ENCODE results near the gene CDH5. TPM values are rescaled to one million over a fixed set of nuclear protein-coding genes. Genes with fewer than 3 reads are reported as not detected.

The CDH5 gene
- total RNA-seq, 1 donor from 2014 or later, result 9.6 TPM

- no peak for DNase-seq
- H3K4me1 Mint-ChIP-seq (ENCODE audit: low read depth, unreplicated experiment), result peaks cover 6% of the 10 kb centered on the region
- no peak overlapping the region for H3K27ac Mint-ChIP-seq (ENCODE audit: unreplicated experiment)
- peaks cover 15% of the 10 kb centered on the region for H3K27me3 Mint-ChIP-seq (ENCODE audit: unreplicated experiment)
- no peaks in the 10 kb centered on the region for H3K36me3 Mint-ChIP-seq (ENCODE audit: unreplicated experiment)
- no peak for TF ChIP-seq CTCF (IDR thresholded peaks at IDR 0.05; ENCODE audit: partially characterized antibody, unreplicated experiment)
- no peak overlapping the region for H3K4me3 Mint-ChIP-seq (ENCODE audit: unreplicated experiment)
- peaks cover 7% of the 10 kb centered on the region for H3K9me3 Mint-ChIP-seq (ENCODE audit: unreplicated experiment)
These were observed 63.7 kb downstream of the CDH5 start for GRCh38 chr16:66430214-66430613.

GRCh38 chr16:66431760-66432159, 65.3 kb downstream of the CDH5 start:
- H3K27me3 Mint-ChIP-seq (ENCODE audit: unreplicated experiment), result peaks cover 14% of the 10 kb centered on the region
- no peak overlapping the region for H3K27ac Mint-ChIP-seq (ENCODE audit: unreplicated experiment)
- peaks cover 6% of the 10 kb centered on the region for H3K4me1 Mint-ChIP-seq (ENCODE audit: low read depth, unreplicated experiment)
- TF ChIP-seq CTCF (IDR thresholded peaks at IDR 0.05; ENCODE audit: partially characterized antibody, unreplicated experiment), result no peak
- no peak overlapping the region for H3K4me3 Mint-ChIP-seq (ENCODE audit: unreplicated experiment)
- no peaks in the 10 kb centered on the region for H3K36me3 Mint-ChIP-seq (ENCODE audit: unreplicated experiment)
- peaks cover 5% of the 10 kb centered on the region for H3K9me3 Mint-ChIP-seq (ENCODE audit: unreplicated experiment)
- DNase-seq, result no peak

- Mint-ChIP-seq H3K4me1 (ENCODE audit: low read depth, unreplicated experiment) (peaks cover 6% of the 10 kb centered on the region), H3K27ac (ENCODE audit: unreplicated experiment) (no peak overlapping the region)
These were observed 65.9 kb downstream of the CDH5 start for GRCh38 chr16:66432429-66432828.

GRCh38 chr16:66434619-66435430, 68.3 kb downstream of the CDH5 start:
- H3K9me3 Mint-ChIP-seq (ENCODE audit: unreplicated experiment), result peaks cover 6% of the 10 kb centered on the region
- no peaks in the 10 kb centered on the region for H3K4me1 Mint-ChIP-seq (ENCODE audit: low read depth, unreplicated experiment)
- TF ChIP-seq CTCF (IDR thresholded peaks at IDR 0.05; ENCODE audit: partially characterized antibody, unreplicated experiment), result no peak
- H3K36me3 Mint-ChIP-seq (ENCODE audit: unreplicated experiment), result no peaks in the 10 kb centered on the region
- H3K27ac Mint-ChIP-seq (ENCODE audit: unreplicated experiment), result no peak overlapping the region
- peaks cover 2% of the 10 kb centered on the region for H3K27me3 Mint-ChIP-seq (ENCODE audit: unreplicated experiment)
- no peak for DNase-seq
- no peak overlapping the region for H3K4me3 Mint-ChIP-seq (ENCODE audit: unreplicated experiment)

More at GRCh38 chr16:66432429-66432828, 65.9 kb downstream of the CDH5 start:
- H3K27me3 Mint-ChIP-seq (ENCODE audit: unreplicated experiment), result peaks cover 14% of the 10 kb centered on the region
- TF ChIP-seq CTCF (IDR thresholded peaks at IDR 0.05; ENCODE audit: partially characterized antibody, unreplicated experiment), result no peak
- no peak overlapping the region for H3K4me3 Mint-ChIP-seq (ENCODE audit: unreplicated experiment)
- no peak for DNase-seq
- no peaks in the 10 kb centered on the region for H3K36me3 Mint-ChIP-seq (ENCODE audit: unreplicated experiment)
- peaks cover 5% of the 10 kb centered on the region for H3K9me3 Mint-ChIP-seq (ENCODE audit: unreplicated experiment)

GRCh38 chr16:66435896-66436295, 69.4 kb downstream of the CDH5 start:
- Mint-ChIP-seq H3K27me3 (ENCODE audit: unreplicated experiment) (peaks cover 2% of the 10 kb centered on the region), H3K36me3 (ENCODE audit: unreplicated experiment) (no peaks in the 10 kb centered on the region), H3K27ac (ENCODE audit: unreplicated experiment) (no peak overlapping the region), H3K9me3 (ENCODE audit: unreplicated experiment) (peaks cover 6% of the 10 kb centered on the region), H3K4me1 (ENCODE audit: low read depth, unreplicated experiment) (no peaks in the 10 kb centered on the region), H3K4me3 (ENCODE audit: unreplicated experiment) (no peak overlapping the region)
- no peak for DNase-seq
- TF ChIP-seq CTCF (IDR thresholded peaks at IDR 0.05; ENCODE audit: partially characterized antibody, unreplicated experiment), result no peak
